ENCODE data around the gene ARHGAP19.

DNA sequence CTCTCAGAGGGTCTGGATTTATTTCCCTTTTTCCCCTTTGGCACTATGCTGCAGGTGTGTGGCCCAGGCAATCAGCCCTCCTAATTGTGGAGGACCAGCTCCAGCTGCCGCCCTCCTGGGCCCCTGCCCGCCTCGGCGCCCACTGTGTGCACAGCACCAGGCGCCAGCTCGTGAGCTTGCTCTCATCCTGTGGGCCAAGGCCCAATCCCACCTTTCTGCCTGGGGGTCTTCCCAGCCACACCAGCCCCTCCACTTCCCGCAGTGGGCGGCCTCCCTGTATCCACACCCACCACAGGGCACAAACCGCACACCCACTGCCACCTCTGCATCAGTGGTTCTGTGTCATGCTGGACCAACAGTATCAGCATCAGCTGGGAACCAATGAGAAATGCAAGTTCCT is 81.2 kb downstream of the ARHGAP19 start:
- TF ChIP-seq CTCF (IDR thresholded peaks at IDR 0.05) (no peak), YY1 (IDR thresholded peaks at IDR 0.05; ENCODE audit: low read depth) (no peak), RFX5 (IDR thresholded peaks at IDR 0.05; ENCODE audit: low read length) (no peak), IRF3 (IDR thresholded peaks at IDR 0.05; ENCODE audit: low read depth, low read length) (no peak), TAF1 (IDR thresholded peaks at IDR 0.05; ENCODE audit: borderline replicate concordance, low read depth, low read length) (no peak), GABPA (IDR thresholded peaks at IDR 0.05; ENCODE audit: low read depth) (no peak), NFIC (IDR thresholded peaks at IDR 0.05; ENCODE audit: borderline replicate concordance) (no peak), FOXM1 (IDR thresholded peaks at IDR 0.05; ENCODE audit: low read depth) (no peak), POLR2AphosphoS5 (IDR thresholded peaks at IDR 0.05; ENCODE audit: low read depth, low read length) (no peak), FOXJ3 (CRISPR knock-in tag; IDR thresholded peaks at IDR 0.05) (no peak), EP300 (IDR thresholded peaks at IDR 0.05; ENCODE audit: borderline replicate concordance in 1 of 2, low read depth in 1 of 2, low read length in 1 of 2) (no peak), NRF1 (IDR thresholded peaks at IDR 0.05; ENCODE audit: low read depth, low read length) (no peak), TCF12 (IDR thresholded peaks at IDR 0.05) (no peak)
